ENCODE data around the gene SLC66A2. TPM values are rescaled to one million over a fixed set of nuclear protein-coding genes. Genes with fewer than 3 reads are reported as not detected.

The SLC66A2 gene
- total RNA-seq, 4 donors from 2014 or later: 93.5 to 193 (median 100) TPM

DNA sequence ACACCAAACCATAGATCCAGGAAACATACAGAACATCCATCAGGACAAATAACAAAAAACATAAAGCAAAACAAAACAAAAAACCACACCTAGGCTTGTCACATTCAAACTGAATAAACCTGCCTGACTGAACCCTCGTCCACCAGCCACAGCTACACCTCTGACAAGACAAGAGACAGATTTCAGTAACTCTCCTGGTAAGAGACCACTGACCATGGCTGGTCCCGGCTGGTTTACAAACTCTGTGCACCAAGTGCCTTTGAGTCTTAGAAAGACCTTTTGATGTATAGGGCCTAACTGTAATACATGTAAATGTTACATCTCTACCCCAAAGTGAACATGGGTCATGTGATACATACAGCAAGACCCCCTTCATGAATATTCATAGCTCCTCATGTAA is 4.8 kb upstream of the SLC66A2 start:
- WGBS, 2 donors: 84 to 88% methylated on average over 2 of the region's 2 CpGs
- Histone ChIP-seq H3K36me3 (no peaks in the 10 kb centered on the region), H3K27me3 (no peaks in the 10 kb centered on the region), H3K4me1 (peaks cover 29 to 38% of the 10 kb centered on the region in 2 donors), H3K4me3 (replicated peaks in 1 of 3) (no peak overlapping the region), H3K27ac (no peak overlapping the region), H3K9me3 (no peaks in the 10 kb centered on the region)
- no peak for TF ChIP-seq POLR2A (IDR thresholded peaks at IDR 0.05)
- TF ChIP-seq, protein P1, sequence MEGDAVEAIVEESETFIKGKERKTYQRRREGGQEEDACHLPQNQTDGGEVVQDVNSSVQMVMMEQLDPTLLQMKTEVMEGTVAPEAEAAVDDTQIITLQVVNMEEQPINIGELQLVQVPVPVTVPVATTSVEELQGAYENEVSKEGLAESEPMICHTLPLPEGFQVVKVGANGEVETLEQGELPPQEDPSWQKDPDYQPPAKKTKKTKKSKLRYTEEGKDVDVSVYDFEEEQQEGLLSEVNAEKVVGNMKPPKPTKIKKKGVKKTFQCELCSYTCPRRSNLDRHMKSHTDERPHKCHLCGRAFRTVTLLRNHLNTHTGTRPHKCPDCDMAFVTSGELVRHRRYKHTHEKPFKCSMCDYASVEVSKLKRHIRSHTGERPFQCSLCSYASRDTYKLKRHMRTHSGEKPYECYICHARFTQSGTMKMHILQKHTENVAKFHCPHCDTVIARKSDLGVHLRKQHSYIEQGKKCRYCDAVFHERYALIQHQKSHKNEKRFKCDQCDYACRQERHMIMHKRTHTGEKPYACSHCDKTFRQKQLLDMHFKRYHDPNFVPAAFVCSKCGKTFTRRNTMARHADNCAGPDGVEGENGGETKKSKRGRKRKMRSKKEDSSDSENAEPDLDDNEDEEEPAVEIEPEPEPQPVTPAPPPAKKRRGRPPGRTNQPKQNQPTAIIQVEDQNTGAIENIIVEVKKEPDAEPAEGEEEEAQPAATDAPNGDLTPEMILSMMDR (IDR thresholded peaks at IDR 0.05): no peak
- DNase-seq: no peak
- intact Hi-C loops (cut with DNase I): no loop called here

DNA sequence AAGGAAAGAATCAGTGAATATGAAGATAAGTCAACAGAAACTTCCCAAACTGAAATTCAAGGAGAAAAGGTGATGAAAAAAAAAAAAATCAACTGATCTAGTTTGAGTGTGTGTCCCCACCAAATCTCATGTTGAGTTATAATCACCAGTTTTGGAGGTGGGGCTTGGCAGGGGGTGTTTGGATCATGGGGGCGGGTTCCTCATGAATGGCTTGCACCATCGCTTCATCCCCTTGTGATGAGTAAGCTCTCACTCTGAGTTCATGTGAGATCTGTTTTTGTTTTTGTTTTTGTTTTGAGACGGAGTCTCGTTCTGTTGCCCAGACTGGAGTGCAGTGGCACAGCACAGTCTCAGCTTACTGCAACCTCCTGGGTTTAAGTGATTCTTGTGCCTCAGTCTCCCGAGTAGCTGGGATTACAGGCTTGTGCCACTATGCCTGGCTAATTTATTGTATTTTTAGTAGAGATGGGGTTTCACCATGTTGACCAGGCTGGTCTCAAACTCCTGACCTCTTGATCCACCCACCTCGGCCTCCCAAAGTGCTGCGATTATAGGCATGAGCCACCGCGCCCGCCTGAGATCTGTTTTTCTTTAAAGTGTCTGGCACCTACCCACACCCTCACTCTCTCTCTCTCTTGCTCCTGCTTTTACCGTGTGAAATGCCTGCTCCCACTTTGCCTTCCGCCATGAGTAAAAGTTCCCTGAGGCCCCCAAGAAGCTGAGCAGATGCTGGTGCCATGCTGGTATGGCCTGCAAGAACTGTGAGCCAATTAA is 4.0 kb upstream of the SLC66A2 start:
- Histone ChIP-seq H3K4me1 (peaks cover 28 to 33% of the 10 kb centered on the region in 2 donors), H3K27me3 (no peaks in the 10 kb centered on the region), H3K36me3 (no peaks in the 10 kb centered on the region), H3K9me3 (no peaks in the 10 kb centered on the region), H3K27ac (peak overlapping the region in 2 of 3 donors; percentile 82 to 90), H3K4me3 (replicated peaks in 1 of 3) (no peak overlapping the region)
- DNase-seq: no peak
- intact Hi-C loops (cut with DNase I): no loop called here
- WGBS, 2 donors: 88 to 90% methylated on average over 12 of the region's 12 CpGs
- TF ChIP-seq, protein P1 (IDR thresholded peaks at IDR 0.05): no peak
- TF ChIP-seq POLR2A (IDR thresholded peaks at IDR 0.05): no peak

DNA sequence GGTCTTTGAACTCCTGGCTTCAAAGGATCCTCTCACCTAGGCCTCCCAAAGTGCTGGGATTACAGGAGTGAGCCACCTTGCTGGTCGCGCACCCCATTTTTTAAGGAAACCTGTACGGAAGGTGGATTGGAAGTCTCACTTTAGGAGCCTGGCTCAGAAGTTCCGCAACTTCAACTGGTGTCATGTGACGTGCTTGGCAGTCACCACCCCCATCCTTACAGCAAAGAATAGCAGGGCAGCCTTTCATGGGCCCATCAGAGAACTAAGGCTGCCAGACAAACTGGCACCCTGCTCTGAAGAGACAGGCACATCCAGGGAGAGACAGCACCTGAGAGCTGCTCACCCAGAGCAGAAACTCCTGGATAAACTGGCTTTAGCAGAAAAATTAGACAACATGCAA is 3.3 kb upstream of the SLC66A2 start:
- H3K9me3 ChIP-seq: no peaks in the 10 kb centered on the region
- WGBS, 2 donors: 66 to 74% methylated on average over 5 of the region's 5 CpGs
- peaks cover 28 to 29% of the 10 kb centered on the region in 2 donors for H3K4me1 ChIP-seq
- peak; percentile 68 to 72 for DNase-seq
- no peaks in the 10 kb centered on the region for H3K27me3 ChIP-seq
- H3K36me3 ChIP-seq: no peaks in the 10 kb centered on the region
- peak overlapping the region; percentile 53 to 90 (median 82) for H3K27ac ChIP-seq
- no peak overlapping the region for H3K4me3 ChIP-seq (replicated peaks in 1 of 3)
- TF ChIP-seq, protein P1 (IDR thresholded peaks at IDR 0.05): no peak
- TF ChIP-seq POLR2A (IDR thresholded peaks at IDR 0.05): no peak
- intact Hi-C loops (cut with DNase I): no loop called here

DNA sequence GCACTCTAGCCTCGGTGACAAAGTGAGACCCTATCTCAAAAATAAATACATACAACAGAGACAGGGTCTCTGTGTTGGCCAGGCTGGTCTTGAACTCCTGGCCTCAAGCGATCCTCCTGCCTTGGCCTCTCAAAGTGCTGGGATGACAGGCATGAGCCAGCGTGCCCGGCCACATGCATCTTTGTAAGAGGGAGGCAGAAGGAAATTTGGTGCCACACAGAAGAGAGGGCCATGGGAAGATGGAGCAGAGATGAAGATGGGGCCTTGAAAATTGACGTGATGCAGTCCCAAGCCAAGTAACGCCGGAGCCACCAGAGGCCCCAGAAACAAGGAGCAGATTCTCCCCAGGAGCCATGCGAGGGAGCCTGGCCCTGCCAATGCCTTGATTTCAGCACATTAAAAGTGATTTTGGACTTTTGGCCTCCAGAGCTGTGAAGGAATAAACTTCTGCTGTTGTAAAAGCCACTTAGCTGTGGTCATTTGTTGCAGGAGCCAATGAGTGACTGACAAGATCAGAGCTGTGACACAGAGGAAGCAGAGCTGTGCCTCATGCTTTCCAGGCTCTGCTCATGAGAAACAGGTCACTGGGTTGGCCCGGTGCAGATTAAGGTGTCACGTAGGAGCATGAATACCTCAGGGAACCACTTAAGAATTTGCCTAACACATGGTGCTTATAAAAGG is 2.7 kb upstream of the SLC66A2 start:
- intact Hi-C loops (cut with DNase I): no loop called here
- H3K27ac ChIP-seq: peak overlapping the region; percentile 53 to 90 (median 82)

More for the DNA sequence above, 2.7 kb upstream of the SLC66A2 start:
- no peak overlapping the region for H3K4me3 ChIP-seq (replicated peaks in 1 of 3)
- WGBS, 2 donors: 71 to 79% methylated on average over 9 to 10 of the region's 10 CpGs
- peak in 1 of 2 donors; percentile 59 for TF ChIP-seq POLR2A (IDR thresholded peaks at IDR 0.05)
- TF ChIP-seq, protein P1 (IDR thresholded peaks at IDR 0.05): no peak
- peaks cover 31 to 32% of the 10 kb centered on the region in 2 donors for H3K4me1 ChIP-seq
- H3K27me3 ChIP-seq: no peaks in the 10 kb centered on the region
- DNase-seq: peak; percentile 87 to 89
- no peaks in the 10 kb centered on the region for H3K9me3 ChIP-seq
- no peaks in the 10 kb centered on the region for H3K36me3 ChIP-seq
